Skeletal muscle tissue (tissue), 4 donors: Measurements from ENCODE around the gene SOX4. TPM values are rescaled to one million over a fixed set of nuclear protein-coding genes. Genes with fewer than 3 reads are reported as not detected.
A peak's percentile ranks its signal among the peaks of the same experiment; 100 is the strongest.
"Not testable (repeated sequence)": the region's sequence is repeated elsewhere in the genome, so short reads cannot be mapped to it uniquely, and the experiment has no call there.

Experiments
- H3K27ac ChIP-seq: one replicate; pipeline ENCODE4 v1.7.0; 2013; ENCODE audit warnings: mild to moderate bottlenecking, low read depth, low read length, inconsistent platforms
- H3K27me3 ChIP-seq, 3 donors: one replicate each; pipeline ENCODE4 v1.7.0; 2013; ENCODE audit warnings: low read length in 3 of 3; ENCODE audit not compliant: control insufficient read depth in 3 of 3, insufficient read depth in 3 of 3
- H3K36me3 ChIP-seq, 3 donors: one replicate each; pipeline ENCODE4 v1.7.0; 2013; ENCODE audit warnings: low read length in 3 of 3; ENCODE audit not compliant: control insufficient read depth in 3 of 3, insufficient read depth in 3 of 3
- H3K4me1 ChIP-seq, 3 donors: one replicate each; pipeline ENCODE4 v1.7.0; 2013; ENCODE audit warnings: low read length in 3 of 3, mild to moderate bottlenecking in 3 of 3; ENCODE audit not compliant: control insufficient read depth in 3 of 3, insufficient read depth in 3 of 3
- H3K4me3 ChIP-seq, 3 donors: one replicate each; pipeline ENCODE4 v1.7.0; 2013; ENCODE audit warnings: low read length in 3 of 3
- H3K9ac ChIP-seq, 3 donors: one replicate each; pipeline ENCODE4 v1.7.0; 2013; ENCODE audit warnings: low read length in 3 of 3, mild to moderate bottlenecking in 3 of 3, moderate library complexity in 2 of 3, low read depth in 1 of 3
- H3K9me3 ChIP-seq, 3 donors: one replicate each; pipeline ENCODE4 v1.7.0; 2013; ENCODE audit warnings: low read length in 3 of 3; ENCODE audit not compliant: control insufficient read depth in 3 of 3
- total RNA-seq: library from RNA; depleted of rRNA; stranded (reverse); fragments of >200 nt; gene quantifications from one replicate; pipeline ENCODE4 v1.2.3, GENCODE V29; 2014
- donor health status: Osteomylitis.

Gene SOX4
- total RNA-seq, result 46.4 TPM

GRCh38 chr6:21593412-21593926 is at the start of gene SOX4:
SOX4 (plus strand) TSS chr6:21593751; CDS start chr6:21594535, 784 bp downstream.
- H3K4me3 ChIP-seq, result peak within 1 kb of the TSS; percentile 86 to 95 (median 91)
- H3K9me3 ChIP-seq, result no peaks in the 10 kb centered on the region
- H3K4me1 ChIP-seq, result peaks cover 13 to 20% (median 15%) of the 10 kb centered on the region in 3 donors
- H3K27ac ChIP-seq, result peak within 1 kb of the TSS; percentile 79
- H3K9ac ChIP-seq, result peak within 1 kb of the TSS; percentile 76 to 92 (median 91)
- H3K36me3 ChIP-seq, result no peaks in the 10 kb centered on the region
- H3K27me3 ChIP-seq, result no peaks in the 10 kb centered on the region

- H3K27ac ChIP-seq, H3K27me3 ChIP-seq, H3K4me3 ChIP-seq, H3K36me3 ChIP-seq, H3K9ac ChIP-seq, H3K4me1 ChIP-seq, H3K9me3 ChIP-seq: not testable (repeated sequence)
These were observed 41.3 kb upstream of the SOX4 start for GRCh38 chr6:21552286-21552685.

GRCh38 chr6:21554286-21554685 is 39.3 kb upstream of the SOX4 start:
- Histone ChIP-seq H3K4me1 (peaks cover 0 to 3% (median 0%) of the 10 kb centered on the region in 3 donors), H3K27me3 (no peaks in the 10 kb centered on the region), H3K27ac (no peak overlapping the region), H3K9me3 (peaks cover 0 to 1% (median 0%) of the 10 kb centered on the region in 3 donors), H3K4me3 (no peak overlapping the region), H3K9ac (no peak overlapping the region), H3K36me3 (no peaks in the 10 kb centered on the region)

DNA sequence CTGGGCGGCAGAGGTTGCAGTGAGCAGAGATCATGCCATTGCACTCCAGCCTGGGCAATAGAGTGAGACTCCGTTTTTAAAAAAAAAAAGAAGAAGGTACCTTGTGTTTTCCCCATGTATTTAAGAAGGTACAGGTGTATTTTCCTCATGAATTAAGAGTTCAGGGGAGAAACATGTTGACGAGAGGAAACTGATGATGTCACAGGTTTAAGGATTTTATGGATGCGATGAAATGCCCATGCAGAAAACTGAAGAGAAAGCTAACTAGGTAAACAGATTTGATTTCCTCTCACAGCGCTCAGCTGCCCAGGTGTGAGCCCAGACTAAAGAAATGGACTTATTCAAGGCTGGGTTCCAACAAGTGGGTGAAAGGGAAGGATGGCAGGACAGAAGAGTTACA is 38.4 kb upstream of the SOX4 start:
- H3K4me3 ChIP-seq, result no peak overlapping the region
- H3K9me3 ChIP-seq, result no peaks in the 10 kb centered on the region
- H3K27me3 ChIP-seq, result no peaks in the 10 kb centered on the region
- peaks cover 0 to 3% (median 0%) of the 10 kb centered on the region in 3 donors for H3K4me1 ChIP-seq
- no peak overlapping the region for H3K27ac ChIP-seq
- H3K36me3 ChIP-seq, result no peaks in the 10 kb centered on the region
- no peak overlapping the region for H3K9ac ChIP-seq

DNA sequence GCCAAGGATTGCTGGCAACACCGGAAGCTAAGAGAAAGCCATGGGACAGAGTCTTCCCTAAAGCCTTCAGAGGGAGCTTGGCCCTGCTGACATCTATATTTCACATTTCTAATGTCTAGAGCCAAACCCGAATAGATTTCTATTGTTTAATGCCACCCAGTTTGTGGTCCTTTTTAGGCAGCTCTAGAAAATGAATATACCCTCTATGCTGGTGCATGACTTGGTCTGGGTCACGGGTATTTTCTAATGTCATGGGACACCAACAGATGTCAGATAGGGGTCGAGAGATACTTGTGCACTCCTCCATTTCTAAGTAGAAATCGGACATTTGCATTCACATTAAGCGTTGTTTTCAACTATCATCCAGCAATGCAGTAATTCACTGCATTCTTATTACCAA is 37.0 kb upstream of the SOX4 start:
- Histone ChIP-seq H3K9ac (no peak overlapping the region), H3K36me3 (no peaks in the 10 kb centered on the region), H3K27me3 (no peaks in the 10 kb centered on the region), H3K4me1 (peaks cover 0 to 3% (median 0%) of the 10 kb centered on the region in 3 donors), H3K27ac (no peak overlapping the region), H3K9me3 (no peaks in the 10 kb centered on the region), H3K4me3 (no peak overlapping the region)

DNA sequence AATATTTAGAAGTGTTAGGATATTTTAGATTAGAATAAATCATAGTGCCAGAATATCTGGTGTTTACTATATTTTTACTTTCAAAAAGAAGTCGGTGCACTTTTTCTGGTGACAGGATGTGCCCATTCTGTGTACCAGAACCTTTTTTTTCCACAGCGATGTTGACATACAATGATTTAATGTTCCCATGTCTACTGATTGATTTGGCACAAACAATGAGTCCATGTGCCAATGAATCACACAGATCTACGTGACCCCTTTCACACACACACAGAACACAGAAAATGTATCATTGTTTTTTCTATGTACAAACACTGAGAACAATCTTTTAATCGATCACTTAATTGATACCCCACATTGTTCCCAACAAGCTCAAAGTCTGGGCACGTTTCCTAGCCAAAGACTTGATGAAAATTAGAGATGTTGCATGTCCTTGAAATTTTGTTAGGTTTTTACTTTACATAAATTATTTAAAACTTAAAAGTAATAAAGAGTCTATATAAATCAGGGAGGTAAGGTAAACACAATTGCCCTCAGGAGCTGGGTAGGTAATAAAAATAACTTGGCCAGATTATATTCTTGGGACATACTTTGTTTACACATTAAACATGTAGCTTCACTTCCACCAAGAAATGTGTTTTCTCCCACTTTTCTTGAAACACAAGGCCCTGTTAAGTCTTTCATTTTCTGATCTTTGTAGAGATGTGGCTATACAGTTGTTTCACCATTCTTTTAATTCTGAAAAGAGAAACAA is 36.4 kb upstream of the SOX4 start:
- Histone ChIP-seq H3K4me3 (no peak overlapping the region), H3K27ac (no peak overlapping the region), H3K4me1 (peaks cover 0 to 3% (median 0%) of the 10 kb centered on the region in 3 donors), H3K27me3 (no peaks in the 10 kb centered on the region), H3K36me3 (no peaks in the 10 kb centered on the region), H3K9me3 (no peaks in the 10 kb centered on the region), H3K9ac (no peak overlapping the region)

DNA sequence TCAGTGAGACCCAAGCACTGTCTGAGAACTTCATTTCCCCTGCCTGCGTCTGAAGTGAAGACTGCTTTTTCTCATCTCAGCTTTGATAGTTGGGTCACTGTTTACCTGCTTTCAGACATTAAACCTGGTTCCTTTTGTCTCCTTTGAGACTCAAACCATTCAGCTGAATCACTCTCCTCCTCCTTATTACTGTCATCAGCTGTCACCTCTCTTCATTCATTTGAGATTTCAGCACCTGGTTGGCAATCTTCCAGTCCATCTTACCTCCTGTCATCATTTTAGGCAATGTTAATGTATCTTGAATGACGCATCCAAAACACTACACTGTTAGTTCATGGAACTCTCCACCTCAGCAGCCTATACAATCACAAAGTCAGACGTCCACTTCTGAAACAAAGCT is 34.3 kb upstream of the SOX4 start:
- Histone ChIP-seq H3K36me3 (no peaks in the 10 kb centered on the region), H3K27ac (no peak overlapping the region), H3K9ac (no peak overlapping the region), H3K9me3 (no peaks in the 10 kb centered on the region), H3K27me3 (no peaks in the 10 kb centered on the region), H3K4me3 (no peak overlapping the region), H3K4me1 (peaks cover 0 to 3% (median 0%) of the 10 kb centered on the region in 3 donors)

DNA sequence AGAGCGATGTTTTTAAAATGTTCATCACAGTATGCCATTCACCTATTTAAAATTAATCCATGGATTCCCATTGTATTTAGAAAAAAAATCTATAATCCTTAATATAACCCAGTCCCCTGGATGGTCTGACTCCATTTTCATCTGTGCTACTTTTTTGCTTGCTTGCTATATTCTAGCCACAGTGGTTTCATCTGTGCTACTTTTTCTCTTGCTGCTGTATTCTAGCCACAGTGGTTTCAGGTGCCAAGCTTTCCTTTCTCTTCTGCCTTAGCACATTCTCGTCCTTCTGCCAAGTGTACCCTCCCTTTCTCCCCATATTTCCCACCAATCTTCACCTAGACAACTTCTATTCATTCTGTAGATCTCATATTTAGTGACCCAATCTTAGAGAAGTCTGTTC is 33.3 kb upstream of the SOX4 start:
- Histone ChIP-seq H3K9ac (no peak overlapping the region), H3K27ac (no peak overlapping the region), H3K36me3 (no peaks in the 10 kb centered on the region), H3K4me3 (no peak overlapping the region), H3K27me3 (no peaks in the 10 kb centered on the region), H3K4me1 (peaks cover 0 to 3% (median 0%) of the 10 kb centered on the region in 3 donors), H3K9me3 (no peaks in the 10 kb centered on the region)

DNA sequence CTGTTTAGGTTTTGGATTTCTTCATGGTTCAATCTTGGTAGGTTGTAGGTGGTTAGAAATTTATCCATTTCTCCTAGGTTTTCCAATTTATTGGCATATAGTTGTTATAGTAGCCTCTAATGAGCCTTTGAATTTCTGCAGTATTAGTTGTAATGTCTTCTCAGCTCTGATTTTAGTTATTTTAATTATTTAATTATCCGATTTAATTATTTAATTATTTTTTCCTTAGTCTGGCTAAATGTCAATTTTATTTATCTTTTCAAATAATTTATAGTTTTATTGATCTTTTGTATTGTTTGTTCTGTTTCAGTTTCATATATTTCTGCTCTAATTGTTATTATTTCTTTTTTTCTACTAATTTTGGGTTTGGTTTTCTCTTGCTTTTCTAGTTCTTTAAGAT is 28.1 kb upstream of the SOX4 start:
- no peaks in the 10 kb centered on the region for H3K36me3 ChIP-seq
- H3K4me1 ChIP-seq, result no peaks in the 10 kb centered on the region
- H3K4me3 ChIP-seq, result no peak overlapping the region
- H3K9ac ChIP-seq, result no peak overlapping the region
- no peaks in the 10 kb centered on the region for H3K9me3 ChIP-seq
- H3K27me3 ChIP-seq, result no peaks in the 10 kb centered on the region
- H3K27ac ChIP-seq, result no peak overlapping the region

- Histone ChIP-seq H3K9ac (no peak overlapping the region), H3K4me1 (no peaks in the 10 kb centered on the region), H3K27ac (no peak overlapping the region), H3K27me3 (no peaks in the 10 kb centered on the region), H3K36me3 (no peaks in the 10 kb centered on the region), H3K4me3 (no peak overlapping the region), H3K9me3 (peaks cover 0 to 5% (median 3%) of the 10 kb centered on the region in 3 donors)
These were observed 15.0 kb upstream of the SOX4 start for GRCh38 chr6:21578523-21578922.
